Spleen (tissue), 11 donors: ENCODE measurements around the gene TJP3. TPM values are rescaled to one million over a fixed set of nuclear protein-coding genes. Genes with fewer than 3 reads are reported as not detected.

Source experiments
- DNase-seq: peaks from one replicate; pipeline ENCODE4 v3.0.0-alpha.2; 2020
- H3K27ac ChIP-seq, 8 donors: fragments of 200-600 bp; sonication (generic) in 7 of 8; 1 replicate in 4 of 8; 2 replicates in 4 of 8; pipeline versions ENCODE4 v1.5.0 to v1.8.0; 2016 to 2021; ENCODE audit warnings: inconsistent platforms in 4 of 8, mild to moderate bottlenecking in 4 of 8, moderate library complexity in 1 of 8
- H3K27me3 ChIP-seq, 7 donors: fragments of 200-600 bp; sonication (generic) in 6 of 7; replicated peaks in 1 of 7; 1 replicate in 4 of 7; 2 replicates in 3 of 7; pipeline versions ENCODE4 v1.5.0 to v1.8.0; 2016 to 2021; ENCODE audit warnings: inconsistent platforms in 3 of 7, mild to moderate bottlenecking in 1 of 7
- H3K36me3 ChIP-seq, 6 donors: fragments of 200-600 bp; sonication (generic) in 5 of 6; 1 replicate in 4 of 6; 2 replicates in 2 of 6; pipeline versions ENCODE4 v1.5.0 to v1.8.0; 2016 to 2021; ENCODE audit warnings: inconsistent platforms in 2 of 6
- H3K4me1 ChIP-seq, 6 donors: fragments of 200-600 bp; sonication (generic) in 5 of 6; 1 replicate in 3 of 6; 2 replicates in 3 of 6; pipeline versions ENCODE4 v1.5.0 to v1.8.0; 2016 to 2021; ENCODE audit warnings: inconsistent platforms in 3 of 6
- H3K4me3 ChIP-seq, 8 donors: fragments of 200-600 bp; sonication (generic) in 7 of 8; 1 replicate in 4 of 8; 2 replicates in 4 of 8; pipeline versions ENCODE4 v1.5.0 to v1.8.0; 2016 to 2021; ENCODE audit warnings: inconsistent platforms in 4 of 8, mild to moderate bottlenecking in 4 of 8, moderate library complexity in 2 of 8
- H3K9me3 ChIP-seq, 8 donors: fragments of 200-600 bp; sonication (generic) in 7 of 8; 1 replicate in 4 of 8; 2 replicates in 4 of 8; pipeline versions ENCODE4 v1.5.0 to v1.8.0; 2016 to 2021; ENCODE audit warnings: inconsistent platforms in 4 of 8
- CTCF ChIP-seq, 11 experiments: fragments of 200-600 bp in 7 of 11; fragments of 450-650 bp in 4 of 11; sonication (generic) in 4 of 11; IDR thresholded peaks in 8 of 11; conservative IDR thresholded peaks in 3 of 11; 1 replicate in 7 of 11; 2 replicates in 4 of 11; pipeline versions ENCODE4 v1.4.0 to v1.8.0; 2016 to 2021; ENCODE audit warnings: antibody characterized with exemption in 11 of 11, inconsistent platforms in 4 of 11, mild to moderate bottlenecking in 1 of 11
- POLR2A ChIP-seq, 3 donors: fragments of 450-650 bp; IDR thresholded peaks; one replicate each; pipeline ENCODE4 v1.5.1; 2017; ENCODE audit warnings: antibody characterized with exemption in 3 of 3, mild to moderate bottlenecking in 1 of 3
- POLR2AphosphoS5 ChIP-seq, 3 donors: sonication (generic); formaldehyde crosslinking; IDR thresholded peaks; one replicate each; pipeline ENCODE4 v1.5.1; 2017; ENCODE audit warnings: antibody characterized with exemption in 3 of 3
- whole genome bisulfite sequencing, 5 donors: extraction: QIAGEN DNeasy Blood & Tissue Kit in 3 of 5; methylation state at CpG; one replicate each; pipeline versions ENCODE4 v1.1.5 to v1.1.7; 2013 to 2018; 5-methylcytosine and 5-hydroxymethylcytosine counted together
- intact Hi-C: fragments of 100-400 bp; cut with DNase I; formaldehyde crosslinking; loops from one replicate; pipeline ENCODE4 v1.15.0; 2023; ENCODE audit warnings: low total_unique reads
- polyA plus RNA-seq, 3 donors: library from polyadenylated mRNA; stranded (reverse); fragments of 200-250 nt; gene quantifications; one replicate each; pipeline ENCODE4 v1.2.1, GENCODE V29; 2013
- total RNA-seq, 7 donors: library from RNA; depleted of rRNA in 3 of 7; stranded (reverse); fragments of >200 nt in 3 of 7; fragmentation: NEBNext Ultra II Directional in 4 of 7; extraction: Animal tissue kit (Norgen Biotek cat#: 25700) in 4 of 7; gene quantifications; one replicate each; pipeline versions ENCODE4 v1.1.0 to v1.2.1, GENCODE V29; 2016 to 2021
- donor health status: healthy with polysubstance abuse.
- donor health status: DM: no; HTN: no; CAD: no; lungs with moderate emphysema.
- donor health status: DM: no; HTN: no; CAD: no.
- donor health status: Bipolar disorder and iron deficiency.
- donor health status: healthy.
- donor health status: DM: no; HTN: no; CAD: no.
- donor health status: DM: yes; HTN: yes; CAD: no.

The TJP3 gene
- total and polyA plus RNA-seq, 10 donors, result 0.39 to 9.0 (median 2.3) TPM

GRCh38 chr19:3712663-3713611 lies 4.8 kb downstream of the TJP3 start:
- no peak overlapping the region for H3K27ac ChIP-seq
- WGBS, 5 donors, result 41 to 48% (median 45%) methylated on average over 23 of the region's 23 CpGs
- H3K4me1 ChIP-seq, result peaks cover 0 to 5% (median 0%) of the 10 kb centered on the region in 6 donors
- peaks cover 0 to 25% (median 4%) of the 10 kb centered on the region in 7 donors for H3K27me3 ChIP-seq
- no peaks in the 10 kb centered on the region for H3K36me3 ChIP-seq
- H3K9me3 ChIP-seq, result no peaks in the 10 kb centered on the region
- intact Hi-C loops, result no loop called here
- no peak for TF ChIP-seq POLR2A (IDR thresholded peaks at IDR 0.05)
- TF ChIP-seq POLR2AphosphoS5 (IDR thresholded peaks at IDR 0.05), result no peak
- TF ChIP-seq CTCF (IDR thresholded peaks at IDR 0.05 in 8 of 11, conservative IDR thresholded peaks at IDR 0.05 in 3 of 11), result no peak
- H3K4me3 ChIP-seq, result no peak overlapping the region
- no peak for DNase-seq

GRCh38 chr19:3716147-3716668 lies 8.0 kb downstream of the TJP3 start:
- peaks cover 3 to 17% (median 12%) of the 10 kb centered on the region in 6 donors for H3K4me1 ChIP-seq
- H3K4me3 ChIP-seq, result no peak overlapping the region
- intact Hi-C loops, result no loop called here
- WGBS, 5 donors, result 86 to 92% (median 87%) methylated on average over 14 to 16 of the region's 16 CpGs
- no peak for TF ChIP-seq POLR2A (IDR thresholded peaks at IDR 0.05)
- TF ChIP-seq POLR2AphosphoS5 (IDR thresholded peaks at IDR 0.05), result no peak
- TF ChIP-seq CTCF (IDR thresholded peaks at IDR 0.05 in 8 of 11, conservative IDR thresholded peaks at IDR 0.05 in 3 of 11), result no peak
- H3K9me3 ChIP-seq, result no peaks in the 10 kb centered on the region
- no peaks in the 10 kb centered on the region for H3K36me3 ChIP-seq
- DNase-seq, result no peak
- H3K27me3 ChIP-seq, result peaks cover 0 to 30% (median 22%) of the 10 kb centered on the region in 7 donors
- H3K27ac ChIP-seq, result no peak overlapping the region

GRCh38 chr19:3719868-3720267 lies 11.7 kb downstream of the TJP3 start:
- no peak for DNase-seq
- peaks cover 4 to 33% (median 23%) of the 10 kb centered on the region in 6 donors for H3K4me1 ChIP-seq
- intact Hi-C loops, result no loop called here
- no peaks in the 10 kb centered on the region for H3K36me3 ChIP-seq
- TF ChIP-seq CTCF (IDR thresholded peaks at IDR 0.05 in 8 of 11, conservative IDR thresholded peaks at IDR 0.05 in 3 of 11) (no peak), POLR2AphosphoS5 (IDR thresholded peaks at IDR 0.05) (no peak), POLR2A (IDR thresholded peaks at IDR 0.05) (no peak)
- H3K4me3 ChIP-seq, result no peak overlapping the region
- H3K27me3 ChIP-seq, result peaks cover 0 to 66% (median 45%) of the 10 kb centered on the region in 7 donors
- WGBS, 5 donors, result 82 to 91% (median 88%) methylated on average over 4 of the region's 4 CpGs
- no peak overlapping the region for H3K27ac ChIP-seq
- H3K9me3 ChIP-seq, result no peaks in the 10 kb centered on the region

GRCh38 chr19:3720349-3720917 lies 12.2 kb downstream of the TJP3 start:
- H3K4me3 ChIP-seq, result no peak overlapping the region
- WGBS, 5 donors, result 25 to 33% (median 26%) methylated on average over 9 of the region's 9 CpGs
- peaks cover 4 to 33% (median 23%) of the 10 kb centered on the region in 6 donors for H3K4me1 ChIP-seq
- no peaks in the 10 kb centered on the region for H3K9me3 ChIP-seq
- DNase-seq, result no peak
- intact Hi-C loops, result no loop called here
- no peaks in the 10 kb centered on the region for H3K36me3 ChIP-seq
- TF ChIP-seq POLR2AphosphoS5 (IDR thresholded peaks at IDR 0.05) (no peak), POLR2A (IDR thresholded peaks at IDR 0.05) (no peak), CTCF (IDR thresholded peaks at IDR 0.05 in 8 of 11, conservative IDR thresholded peaks at IDR 0.05 in 3 of 11) (no peak)
- H3K27ac ChIP-seq, result no peak overlapping the region
- peaks cover 0 to 71% (median 45%) of the 10 kb centered on the region in 7 donors for H3K27me3 ChIP-seq
